ENCODE data around the gene VPS11.
"Not testable (repeated sequence)": the region's sequence is repeated elsewhere in the genome, so short reads cannot be mapped to it uniquely, and the experiment has no call there.

VPS11 gene

GRCh38 chr11:119084663-119085436 lies 17.2 kb downstream of the VPS11 start, which contains the start of gene HMBS:
HMBS (plus strand) TSS chr11:119084881; CDS start chr11:119085034, 153 bp downstream.
- peak; percentile 90 to 92 for DNase-seq

DNA sequence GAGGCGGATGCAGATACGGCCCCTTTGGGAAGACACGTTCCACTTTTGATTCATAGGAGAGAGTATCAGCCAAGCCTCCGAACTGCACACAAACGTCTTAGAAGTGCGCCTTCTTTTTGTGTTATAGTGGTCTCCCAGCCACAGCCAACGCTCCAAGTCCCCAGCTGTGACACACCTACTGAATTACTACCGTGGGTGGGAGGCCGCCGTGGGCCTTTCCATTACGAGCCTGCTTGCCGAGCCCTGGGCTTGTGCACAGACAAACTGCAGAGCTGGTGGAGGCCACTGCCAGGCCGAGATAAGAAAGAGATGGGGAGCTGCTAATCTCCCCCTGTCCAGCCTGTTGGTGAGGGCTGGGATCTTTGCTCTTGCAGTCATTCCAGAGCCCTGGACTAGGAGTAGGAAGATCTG lies 17.8 kb downstream of the VPS11 start:
- no peak for DNase-seq

DNA sequence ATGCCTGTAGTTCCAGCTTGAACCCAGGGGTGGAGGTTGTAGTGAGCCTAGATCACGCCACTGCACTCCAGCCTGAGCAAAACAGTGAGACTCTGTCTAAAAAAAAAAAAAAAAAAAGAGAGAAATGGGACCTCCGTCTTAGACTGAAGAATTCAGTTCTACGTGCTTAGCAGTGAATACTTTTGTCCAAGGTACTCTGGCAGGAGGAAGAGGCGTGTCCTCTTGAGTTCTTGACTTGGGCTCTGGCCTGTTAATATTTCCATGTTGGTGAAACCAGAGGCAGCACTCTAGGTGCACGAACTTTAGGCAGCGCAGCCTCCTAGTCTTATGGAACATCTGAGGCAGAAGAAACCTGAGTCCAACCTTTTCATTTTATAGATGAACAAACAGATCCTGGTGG lies 19.5 kb downstream of the VPS11 start:
- no peak for DNase-seq

DNA sequence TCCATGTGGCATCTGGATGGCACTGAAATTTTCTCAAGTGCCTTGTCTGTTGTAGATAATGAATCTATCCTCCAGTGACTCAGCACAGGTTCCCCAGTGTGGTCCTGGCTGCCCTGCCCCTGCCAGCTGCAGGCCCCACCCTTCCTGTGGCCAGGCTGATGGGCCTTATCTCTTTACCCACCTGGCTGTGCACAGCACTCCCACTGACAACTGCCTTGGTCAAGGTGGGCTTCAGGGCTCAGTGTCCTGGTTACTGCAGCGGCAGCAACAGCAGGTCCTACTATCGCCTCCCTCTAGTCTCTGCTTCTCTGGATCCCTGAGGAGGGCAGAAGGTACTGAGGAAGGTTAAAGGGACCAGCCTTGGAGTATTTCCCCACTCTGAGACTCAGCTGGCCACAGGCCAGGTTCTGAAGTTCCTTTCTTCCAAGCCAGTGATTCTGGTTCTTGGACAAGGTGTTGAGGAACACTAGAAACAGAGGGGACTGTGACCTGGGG lies 20.2 kb downstream of the VPS11 start:
- DNase-seq = no peak

- DNase-seq = no peak
Measured at GRCh38 chr11:119088406-119088805, 20.8 kb downstream of the VPS11 start.

DNA sequence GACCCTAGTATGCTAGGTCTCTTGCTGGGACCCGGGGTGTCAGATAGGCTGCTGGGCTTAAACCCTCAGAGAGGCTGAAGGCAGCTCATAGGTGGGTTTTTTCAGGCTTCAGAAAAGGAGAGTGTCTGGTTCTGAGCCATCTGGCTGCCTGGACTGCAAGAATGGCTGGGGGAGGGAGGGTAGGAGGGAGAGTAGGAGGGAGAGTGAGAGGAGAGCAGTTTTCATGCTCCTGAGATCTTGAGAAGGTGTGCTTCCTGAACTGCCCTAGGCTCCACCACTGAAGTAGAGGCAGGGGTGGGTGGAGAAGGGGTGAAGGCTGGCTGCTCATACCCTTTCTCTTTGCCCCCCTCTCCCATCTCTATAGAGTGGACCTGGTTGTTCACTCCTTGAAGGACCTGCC lies 21.7 kb downstream of the VPS11 start:
- no peak for DNase-seq

DNA sequence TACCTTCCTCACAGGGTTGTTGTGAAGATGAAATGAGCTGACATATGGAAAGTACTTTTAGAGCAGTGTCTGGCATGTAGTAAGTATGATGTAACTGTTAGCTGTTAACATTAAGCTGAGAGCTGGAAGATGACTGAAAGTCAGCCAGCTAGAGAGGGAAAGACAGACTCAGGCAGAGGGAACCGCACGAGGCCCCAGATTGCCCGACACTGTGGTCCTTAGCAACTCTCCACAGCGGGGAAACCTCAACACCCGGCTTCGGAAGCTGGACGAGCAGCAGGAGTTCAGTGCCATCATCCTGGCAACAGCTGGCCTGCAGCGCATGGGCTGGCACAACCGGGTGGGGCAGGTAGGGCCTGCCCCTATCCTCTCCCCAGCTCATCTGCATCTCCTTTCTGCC lies 23.6 kb downstream of the VPS11 start:
- peak in 1 of 2 experiments; percentile 12 for DNase-seq

- no peak for DNase-seq
Measured at GRCh38 chr11:119091966-119092879, 24.6 kb downstream of the VPS11 start.

- DNase-seq = no peak
Measured at GRCh38 chr11:119092880-119093842, 25.5 kb downstream of the VPS11 start.

- DNase-seq = no peak
Measured at GRCh38 chr11:119093942-119094815, 26.6 kb downstream of the VPS11 start.

- peak; percentile 40 to 45 for DNase-seq
Measured at GRCh38 chr11:119094816-119095065, 27.1 kb downstream of the VPS11 start.

DNA sequence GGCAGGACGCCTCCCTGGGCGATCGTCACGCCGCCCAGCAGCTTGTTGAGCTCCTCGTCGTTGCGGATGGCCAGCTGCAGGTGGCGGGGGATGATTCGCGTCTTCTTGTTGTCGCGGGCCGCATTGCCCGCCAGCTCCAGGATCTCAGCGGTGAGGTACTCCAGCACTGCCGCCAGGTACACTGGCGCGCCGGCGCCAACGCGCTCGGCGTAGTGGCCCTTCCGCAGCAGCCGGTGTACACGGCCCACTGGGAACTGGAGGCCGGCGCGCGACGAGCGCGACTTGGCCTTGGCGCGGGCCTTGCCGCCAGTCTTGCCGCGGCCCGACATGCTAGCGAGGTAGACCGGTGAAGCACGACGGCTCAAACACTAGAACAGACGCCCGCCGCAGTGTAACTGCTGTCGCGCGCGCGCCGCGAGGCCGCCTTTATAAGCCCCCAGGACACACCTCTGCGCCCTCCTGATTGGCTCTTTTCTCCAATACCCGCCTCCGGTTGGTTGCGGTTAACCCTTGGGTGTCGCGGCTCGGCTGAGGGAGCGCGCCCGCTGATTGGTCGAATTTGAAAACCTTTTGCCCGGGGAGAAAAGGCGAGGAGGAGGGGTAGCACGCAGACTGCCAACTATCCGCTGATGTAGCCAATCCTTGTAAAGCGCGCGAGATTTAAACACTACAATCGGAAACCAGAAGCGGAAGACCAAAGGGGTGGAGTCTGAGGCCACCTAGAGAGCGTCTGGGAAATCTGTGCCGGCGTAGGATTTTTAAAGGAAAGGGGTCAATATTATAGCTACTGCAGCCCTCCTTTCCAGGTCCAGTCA lies 27.7 kb downstream of the VPS11 start:
- peak; percentile 98 to 99 for DNase-seq

- no peak for DNase-seq
Measured at GRCh38 chr11:119099711-119100110, 32.1 kb downstream of the VPS11 start.

DNA sequence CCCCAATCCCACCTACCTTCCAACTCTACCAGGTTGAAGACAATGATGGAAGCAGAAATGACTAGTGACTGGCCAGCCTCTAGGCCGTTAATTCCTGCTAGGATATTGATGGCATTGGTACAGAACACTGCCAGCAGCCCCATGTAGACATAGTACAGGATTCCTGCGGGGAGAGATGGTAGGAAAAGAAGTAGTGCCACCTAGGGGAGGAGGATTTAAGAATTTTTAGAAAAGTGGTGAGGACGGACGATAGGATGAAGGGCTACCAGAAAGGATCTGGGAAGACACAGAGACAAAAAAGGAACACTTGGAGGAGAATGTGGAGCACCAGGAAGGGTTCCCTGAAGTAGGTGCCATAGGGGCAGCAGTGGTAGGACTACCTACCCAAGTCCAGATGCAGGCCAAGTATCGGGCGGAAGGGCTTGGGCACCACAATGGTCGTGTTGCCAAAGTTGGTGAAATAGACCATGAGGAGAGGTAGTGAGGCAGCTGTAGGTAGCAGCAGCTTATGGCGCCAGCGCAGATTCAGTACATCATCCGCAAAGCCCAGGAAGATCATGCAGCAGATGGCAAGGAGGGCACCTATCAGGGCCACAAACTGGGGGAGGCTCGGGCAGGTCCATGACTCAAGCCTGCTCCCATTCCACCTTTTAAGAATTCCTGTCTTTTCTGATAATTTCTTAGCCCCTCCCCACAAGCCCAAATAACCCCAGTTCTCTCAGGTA lies 32.8 kb downstream of the VPS11 start:
- DNase-seq = peak; percentile 35 to 56

DNA sequence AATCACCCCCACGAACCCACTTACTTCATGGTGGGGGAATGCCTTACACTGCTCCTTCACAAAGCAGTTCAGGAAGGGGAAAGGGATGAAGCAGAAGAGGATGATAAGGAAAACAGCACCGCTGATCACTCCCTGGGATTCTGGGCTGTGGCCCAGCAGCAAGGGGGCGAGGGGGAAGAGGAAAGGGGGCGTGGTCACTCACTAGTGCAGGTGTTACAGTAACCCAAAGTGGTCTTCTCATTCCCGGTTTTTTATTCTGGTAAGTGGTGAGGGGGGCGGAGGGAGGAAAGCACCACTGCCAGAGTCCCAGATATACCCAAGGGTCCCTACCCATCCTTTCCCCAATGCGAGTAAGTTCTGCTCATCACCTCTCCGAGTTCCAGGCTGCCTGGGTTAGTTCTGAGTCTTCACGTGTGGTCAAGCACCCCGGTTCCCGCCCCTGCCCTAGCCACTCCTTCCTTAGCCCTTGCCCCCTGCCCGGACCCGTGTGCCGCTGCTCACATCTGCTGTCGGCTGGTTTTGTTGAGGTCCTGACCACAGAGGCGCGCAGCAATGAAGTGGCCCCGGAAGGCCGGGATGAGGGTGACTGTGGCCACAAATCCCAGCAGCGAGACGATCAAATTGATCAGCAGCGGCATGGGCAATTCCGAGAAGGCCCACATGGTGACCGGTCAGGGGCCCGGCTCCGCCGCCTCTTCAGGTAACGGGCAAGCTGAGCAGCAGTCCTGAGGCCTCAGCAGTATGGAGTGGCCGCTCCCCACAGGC lies 33.6 kb downstream of the VPS11 start:
- DNase-seq = peak in 1 of 2 experiments; percentile 10

DNA sequence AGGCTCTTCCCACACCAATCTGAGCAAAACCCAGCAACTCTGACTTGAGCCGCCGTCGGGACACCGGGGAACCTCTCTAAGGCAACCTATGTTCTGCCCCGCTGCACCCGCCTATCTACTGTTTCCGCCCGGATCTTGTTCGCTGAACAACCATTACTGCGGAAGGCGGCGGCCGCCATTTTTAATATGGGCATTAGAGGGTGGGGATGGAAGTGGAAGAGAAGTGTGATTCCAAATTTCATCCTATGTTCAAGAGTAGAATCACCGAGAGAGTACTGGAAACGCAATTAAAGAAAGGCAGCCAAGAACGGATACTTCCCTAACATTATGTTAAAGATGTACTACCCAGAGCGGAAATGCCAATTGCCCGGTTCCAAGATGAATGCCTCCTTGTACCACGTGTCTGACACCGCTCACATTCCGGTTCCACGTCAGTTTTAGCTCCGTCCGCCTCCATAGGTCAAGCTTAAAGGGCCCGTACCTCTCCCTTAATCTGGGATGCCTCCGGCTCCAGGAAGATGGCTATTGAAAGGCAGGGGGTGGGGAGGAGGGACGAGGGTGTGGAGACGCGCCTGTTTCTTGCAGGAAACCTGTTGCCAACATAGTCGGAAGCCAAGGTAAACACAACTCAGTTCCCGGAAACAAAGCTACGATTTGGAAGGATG lies 34.3 kb downstream of the VPS11 start, which contains the start of gene DPAGT1:
Gene DPAGT1 (minus strand): TSS at position 95 of the 665 bp plus-strand sequence. CDS start 198 bp downstream, outside the sequence.
- DNase-seq = peak; percentile 90 to 93

- not testable (repeated sequence) for DNase-seq
Measured at GRCh38 chr11:119103161-119103664, 35.6 kb downstream of the VPS11 start.

- DNase-seq = peak in 1 of 2 experiments; percentile 12
Measured at GRCh38 chr11:119103793-119104192, 36.2 kb downstream of the VPS11 start.

Data from AML-193 (cell line).